Body of pancreas (tissue), 4 donors: ENCODE results near the gene FMNL2. TPM values are rescaled to one million over a fixed set of nuclear protein-coding genes. Genes with fewer than 3 reads are reported as not detected.

ENCODE experiments used
- ATAC-seq: fragments of 150-250 bp; one replicate; pipeline ENCODE4 v1.9.1; 2016
- DNase-seq, 4 donors: peaks; one replicate each; pipeline ENCODE4 v3.0.0-alpha.2; 2019
- H3K27ac ChIP-seq, 4 donors: fragments of 200-600 bp; sonication (generic); 1 replicate in 3 of 4; 2 replicates in 1 of 4; pipeline versions ENCODE4 v1.5.1 to v1.6.1; 2016 to 2019; ENCODE audit warnings: mild to moderate bottlenecking in 1 of 4, mixed read lengths in 1 of 4, moderate library complexity in 1 of 4
- H3K27me3 ChIP-seq, 2 donors: fragments of 200-600 bp; sonication (generic); one replicate each; pipeline ENCODE4 v1.6.0; 2016; ENCODE audit warnings: mild to moderate bottlenecking in 1 of 2
- H3K36me3 ChIP-seq, 2 donors: fragments of 200-600 bp; sonication (generic); replicated peaks in 1 of 2; 2 replicates each; pipeline ENCODE4 v1.5.1; 2016; ENCODE audit warnings: low read depth in 2 of 2; ENCODE audit not compliant: insufficient read depth in 1 of 2
- H3K4me1 ChIP-seq: fragments of 200-600 bp; sonication (generic); one replicate; pipeline ENCODE4 v1.6.0; 2016
- H3K4me3 ChIP-seq, 2 donors: fragments of 200-600 bp; sonication (generic); 1 replicate in 1 of 2; 2 replicates in 1 of 2; pipeline ENCODE4 v1.5.1; 2016 to 2019
- H3K9me3 ChIP-seq, 3 donors: fragments of 200-600 bp; sonication (generic); 1 replicate in 2 of 3; 2 replicates in 1 of 3; pipeline ENCODE4 v1.5.1; 2016
- CTCF ChIP-seq, 7 experiments: fragments of 450-650 bp in 4 of 7; fragments of 200-600 bp in 3 of 7; sonication (generic) in 3 of 7; IDR thresholded peaks; one replicate each; pipeline ENCODE4 v1.5.1; 2016 to 2019; ENCODE audit warnings: antibody characterized with exemption in 7 of 7
- POLR2A ChIP-seq, 3 donors: fragments of 450-650 bp; IDR thresholded peaks; one replicate each; pipeline ENCODE4 v1.6.1; 2016; ENCODE audit warnings: antibody characterized with exemption in 3 of 3, mild to moderate bottlenecking in 2 of 3
- WGBS, 2 donors: methylation state at CpG; one replicate each; pipeline ENCODE4 v1.1.5; 2017; 5-methylcytosine and 5-hydroxymethylcytosine counted together
- intact Hi-C: fragments of 100-400 bp; cut with DNase I; formaldehyde crosslinking; loops from one replicate; pipeline ENCODE4 v1.15.1; 2023
- total RNA-seq, 2 donors: library from RNA; depleted of rRNA; stranded (reverse); fragments of >200 nt; gene quantifications; one replicate each; pipeline ENCODE4 v1.1.0, GENCODE V29; 2016

The FMNL2 gene
- total RNA-seq, 2 donors from 2014 or later, result 13.5 to 44.4 TPM

- 0 to 2% methylated on average over 1 of the region's 1 CpG for WGBS, 2 donors
- ATAC-seq (no peak), DNase-seq (no peak)
- no peaks in the 10 kb centered on the region for H3K36me3 ChIP-seq
- H3K4me3 ChIP-seq, result no peak overlapping the region
- no peak overlapping the region for H3K27ac ChIP-seq
- intact Hi-C loops, result no loop called here
- H3K4me1 ChIP-seq, result no peaks in the 10 kb centered on the region
- TF ChIP-seq POLR2A (IDR thresholded peaks at IDR 0.05) (no peak), CTCF (IDR thresholded peaks at IDR 0.05) (peak in 6 of 7 experiments; percentile 28 to 68 (median 65))
- no peaks in the 10 kb centered on the region for H3K27me3 ChIP-seq
- no peaks in the 10 kb centered on the region for H3K9me3 ChIP-seq
These were observed 292.5 kb downstream of the FMNL2 start for GRCh38 chr2:152627351-152627957.

GRCh38 chr2:152629202-152629601 lies 294.2 kb downstream of the FMNL2 start:
- DNase-seq (no peak), ATAC-seq (no peak)
- intact Hi-C loops, result no loop called here
- Histone ChIP-seq H3K36me3 (no peaks in the 10 kb centered on the region), H3K9me3 (no peaks in the 10 kb centered on the region), H3K4me1 (no peaks in the 10 kb centered on the region), H3K27me3 (no peaks in the 10 kb centered on the region), H3K27ac (no peak overlapping the region), H3K4me3 (no peak overlapping the region)
- 69% methylated on average over 1 of the region's 1 CpG for WGBS, 2 donors
- TF ChIP-seq CTCF (IDR thresholded peaks at IDR 0.05), result no peak
- TF ChIP-seq POLR2A (IDR thresholded peaks at IDR 0.05), result no peak

GRCh38 chr2:152630466-152630865 lies 295.5 kb downstream of the FMNL2 start:
- Histone ChIP-seq H3K4me3 (no peak overlapping the region), H3K27me3 (no peaks in the 10 kb centered on the region), H3K36me3 (no peaks in the 10 kb centered on the region), H3K4me1 (no peaks in the 10 kb centered on the region), H3K27ac (no peak overlapping the region), H3K9me3 (no peaks in the 10 kb centered on the region)
- TF ChIP-seq CTCF (IDR thresholded peaks at IDR 0.05), result no peak
- TF ChIP-seq POLR2A (IDR thresholded peaks at IDR 0.05), result no peak
- ATAC-seq (no peak), DNase-seq (no peak)
- intact Hi-C loops, result loop anchor here (10.0 kb wide), 1 partner anchor 586 kb away; no protein-coding TSS in a partner anchor
- WGBS, 2 donors, result 86 to 87% methylated on average over 4 of the region's 4 CpGs

- ATAC-seq, result no peak
- Histone ChIP-seq H3K36me3 (no peaks in the 10 kb centered on the region), H3K27ac (no peak overlapping the region), H3K27me3 (no peaks in the 10 kb centered on the region), H3K4me3 (no peak overlapping the region), H3K4me1 (no peaks in the 10 kb centered on the region), H3K9me3 (no peaks in the 10 kb centered on the region)
- no peak for DNase-seq
- no peak for TF ChIP-seq POLR2A (IDR thresholded peaks at IDR 0.05)
- TF ChIP-seq CTCF (IDR thresholded peaks at IDR 0.05), result no peak
- intact Hi-C loops, result loop anchor here (10.0 kb wide), 1 partner anchor 588 kb away; no protein-coding TSS in a partner anchor
- WGBS, 2 donors, result 85 to 88% methylated on average over 3 of the region's 3 CpGs
These were observed 297.8 kb downstream of the FMNL2 start for GRCh38 chr2:152632736-152633135.
